Measurements from ENCODE around the gene IFNLR1.
"Not testable (repeated sequence)": the region's sequence is repeated elsewhere in the genome, so short reads cannot be mapped to it uniquely, and the experiment has no call there.

The IFNLR1 gene

GRCh38 chr1:24186993-24187790, at the start of gene IFNLR1:
IFNLR1 (minus strand) TSS chr1:24187289; CDS start chr1:24187248, 41 bp downstream.
- in situ Hi-C loops (cut with MboI; ENCODE audit: low sequenced_read_pairs): no loop called here

GRCh38 chr1:24235921-24236788, 49.1 kb upstream of the IFNLR1 start:
- in situ Hi-C loops (cut with MboI; ENCODE audit: low sequenced_read_pairs): no loop called here

GRCh38 chr1:24233684-24234600, 46.9 kb upstream of the IFNLR1 start:
- in situ Hi-C loops (cut with MboI; ENCODE audit: low sequenced_read_pairs): no loop called here

- in situ Hi-C loops (cut with MboI; ENCODE audit: low sequenced_read_pairs): no loop called here
Measured at GRCh38 chr1:24231701-24232100, 44.6 kb upstream of the IFNLR1 start.

- in situ Hi-C loops (cut with MboI; ENCODE audit: low sequenced_read_pairs): no loop called here
Measured at GRCh38 chr1:24228311-24228710, 41.2 kb upstream of the IFNLR1 start.

GRCh38 chr1:24226749-24227148, 39.7 kb upstream of the IFNLR1 start:
- in situ Hi-C loops (cut with MboI; ENCODE audit: low sequenced_read_pairs): no loop called here

- in situ Hi-C loops (cut with MboI; ENCODE audit: low sequenced_read_pairs): no loop called here
Measured at GRCh38 chr1:24224761-24225160, 37.7 kb upstream of the IFNLR1 start.

- in situ Hi-C loops (cut with MboI; ENCODE audit: low sequenced_read_pairs): no loop called here
Measured at GRCh38 chr1:24224086-24224485, 37.0 kb upstream of the IFNLR1 start.

- in situ Hi-C loops (cut with MboI; ENCODE audit: low sequenced_read_pairs): no loop called here
Measured at GRCh38 chr1:24222793-24223192, 35.7 kb upstream of the IFNLR1 start.

- in situ Hi-C loops (cut with MboI; ENCODE audit: low sequenced_read_pairs): no loop called here
Measured at GRCh38 chr1:24222008-24222605, 35.0 kb upstream of the IFNLR1 start.

GRCh38 chr1:24221246-24221645, 34.2 kb upstream of the IFNLR1 start:
- in situ Hi-C loops (cut with MboI; ENCODE audit: low sequenced_read_pairs): no loop called here

GRCh38 chr1:24216276-24217074, 29.4 kb upstream of the IFNLR1 start:
- in situ Hi-C loops (cut with MboI; ENCODE audit: low sequenced_read_pairs): no loop called here

- in situ Hi-C loops (cut with MboI; ENCODE audit: low sequenced_read_pairs): no loop called here
Measured at GRCh38 chr1:24215226-24215814, 28.2 kb upstream of the IFNLR1 start.

- in situ Hi-C loops (cut with MboI; ENCODE audit: low sequenced_read_pairs): no loop called here
Measured at GRCh38 chr1:24212376-24212775, 25.3 kb upstream of the IFNLR1 start.

- in situ Hi-C loops (cut with MboI; ENCODE audit: low sequenced_read_pairs): no loop called here
Measured at GRCh38 chr1:24210195-24210627, 23.1 kb upstream of the IFNLR1 start.

GRCh38 chr1:24209097-24209496, 22.0 kb upstream of the IFNLR1 start:
- in situ Hi-C loops (cut with MboI; ENCODE audit: low sequenced_read_pairs): no loop called here

- in situ Hi-C loops (cut with MboI; ENCODE audit: low sequenced_read_pairs): no loop called here
Measured at GRCh38 chr1:24207709-24208108, 20.6 kb upstream of the IFNLR1 start.

GRCh38 chr1:24207395-24207687, 20.3 kb upstream of the IFNLR1 start:
- in situ Hi-C loops (cut with MboI; ENCODE audit: low sequenced_read_pairs): not testable (repeated sequence)

Measured in HL-60/S4 (cell line).